GM06990 (cell line): ENCODE results near the gene RMDN2.

Source experiments
- DNase-seq: peaks from one replicate; pipeline ENCODE4 v3.0.0-alpha.2; 2011; ENCODE audit not compliant: insufficient read length; ENCODE audit errors: extremely low read depth
- H3K27me3 ChIP-seq: replicated peaks from 2 replicates; pipeline ENCODE4 v1.6.0; 2011; ENCODE audit warnings: low read length; ENCODE audit not compliant: control insufficient read depth, insufficient read depth
- H3K36me3 ChIP-seq: 2 replicates; pipeline ENCODE4 v1.5.1; 2011; ENCODE audit warnings: low read length; ENCODE audit not compliant: control insufficient read depth, insufficient read depth
- H3K4me3 ChIP-seq: replicated peaks from 2 replicates; pipeline ENCODE4 v1.5.1; 2011; ENCODE audit warnings: low read depth, mild to moderate bottlenecking, control low read depth, low read length
- CTCF ChIP-seq: IDR thresholded peaks from 2 replicates; pipeline ENCODE4 v1.5.1; 2011; ENCODE audit warnings: low read length, control low read depth, mild to moderate bottlenecking, inconsistent platforms; ENCODE audit not compliant: insufficient read depth, poor library complexity, severe bottlenecking

RMDN2 gene

GRCh38 chr2:37887286-37887685 lies 37.8 kb upstream of the RMDN2 start:
- TF ChIP-seq CTCF: no peak
- H3K27me3 ChIP-seq: no peaks in the 10 kb centered on the region
- no peaks in the 10 kb centered on the region for H3K36me3 ChIP-seq
- DNase-seq: no peak
- no peak overlapping the region for H3K4me3 ChIP-seq

- no peaks in the 10 kb centered on the region for H3K36me3 ChIP-seq
- DNase-seq: peak; percentile 50
- peak; percentile 89 for TF ChIP-seq CTCF
- no peaks in the 10 kb centered on the region for H3K27me3 ChIP-seq
- no peak overlapping the region for H3K4me3 ChIP-seq
Measured at GRCh38 chr2:37890893-37891495, 34.1 kb upstream of the RMDN2 start.

- Histone ChIP-seq H3K36me3 (no peaks in the 10 kb centered on the region), H3K4me3 (no peak overlapping the region; the same call in 1 of the 2 replicates), H3K27me3 (no peaks in the 10 kb centered on the region)
- TF ChIP-seq CTCF: no peak
- no peak for DNase-seq
Measured at GRCh38 chr2:37891846-37892435, 33.1 kb upstream of the RMDN2 start.

- peak; percentile 49 for DNase-seq
- TF ChIP-seq CTCF: no peak
- Histone ChIP-seq H3K36me3 (no peaks in the 10 kb centered on the region), H3K4me3 (peak overlapping the region; percentile 8; the same call in 1 of the 2 replicates), H3K27me3 (no peaks in the 10 kb centered on the region)
Measured at GRCh38 chr2:37892436-37893114, 32.5 kb upstream of the RMDN2 start.

- H3K27me3 ChIP-seq: no peaks in the 10 kb centered on the region
- TF ChIP-seq CTCF: no peak
- no peaks in the 10 kb centered on the region for H3K36me3 ChIP-seq
- no peak for DNase-seq
- H3K4me3 ChIP-seq: no peak overlapping the region
Measured at GRCh38 chr2:37893327-37893726, 31.8 kb upstream of the RMDN2 start.

- no peak for TF ChIP-seq CTCF
- Histone ChIP-seq H3K4me3 (no peak overlapping the region), H3K36me3 (no peaks in the 10 kb centered on the region), H3K27me3 (no peaks in the 10 kb centered on the region)
- DNase-seq: no peak
Measured at GRCh38 chr2:37894047-37894446, 31.0 kb upstream of the RMDN2 start.
